ENCODE measurements around the gene NID1. TPM values are rescaled to one million over a fixed set of nuclear protein-coding genes. Genes with fewer than 3 reads are reported as not detected.
A peak's percentile ranks its signal among the peaks of the same experiment; 100 is the strongest.

NID1 gene, protein sequence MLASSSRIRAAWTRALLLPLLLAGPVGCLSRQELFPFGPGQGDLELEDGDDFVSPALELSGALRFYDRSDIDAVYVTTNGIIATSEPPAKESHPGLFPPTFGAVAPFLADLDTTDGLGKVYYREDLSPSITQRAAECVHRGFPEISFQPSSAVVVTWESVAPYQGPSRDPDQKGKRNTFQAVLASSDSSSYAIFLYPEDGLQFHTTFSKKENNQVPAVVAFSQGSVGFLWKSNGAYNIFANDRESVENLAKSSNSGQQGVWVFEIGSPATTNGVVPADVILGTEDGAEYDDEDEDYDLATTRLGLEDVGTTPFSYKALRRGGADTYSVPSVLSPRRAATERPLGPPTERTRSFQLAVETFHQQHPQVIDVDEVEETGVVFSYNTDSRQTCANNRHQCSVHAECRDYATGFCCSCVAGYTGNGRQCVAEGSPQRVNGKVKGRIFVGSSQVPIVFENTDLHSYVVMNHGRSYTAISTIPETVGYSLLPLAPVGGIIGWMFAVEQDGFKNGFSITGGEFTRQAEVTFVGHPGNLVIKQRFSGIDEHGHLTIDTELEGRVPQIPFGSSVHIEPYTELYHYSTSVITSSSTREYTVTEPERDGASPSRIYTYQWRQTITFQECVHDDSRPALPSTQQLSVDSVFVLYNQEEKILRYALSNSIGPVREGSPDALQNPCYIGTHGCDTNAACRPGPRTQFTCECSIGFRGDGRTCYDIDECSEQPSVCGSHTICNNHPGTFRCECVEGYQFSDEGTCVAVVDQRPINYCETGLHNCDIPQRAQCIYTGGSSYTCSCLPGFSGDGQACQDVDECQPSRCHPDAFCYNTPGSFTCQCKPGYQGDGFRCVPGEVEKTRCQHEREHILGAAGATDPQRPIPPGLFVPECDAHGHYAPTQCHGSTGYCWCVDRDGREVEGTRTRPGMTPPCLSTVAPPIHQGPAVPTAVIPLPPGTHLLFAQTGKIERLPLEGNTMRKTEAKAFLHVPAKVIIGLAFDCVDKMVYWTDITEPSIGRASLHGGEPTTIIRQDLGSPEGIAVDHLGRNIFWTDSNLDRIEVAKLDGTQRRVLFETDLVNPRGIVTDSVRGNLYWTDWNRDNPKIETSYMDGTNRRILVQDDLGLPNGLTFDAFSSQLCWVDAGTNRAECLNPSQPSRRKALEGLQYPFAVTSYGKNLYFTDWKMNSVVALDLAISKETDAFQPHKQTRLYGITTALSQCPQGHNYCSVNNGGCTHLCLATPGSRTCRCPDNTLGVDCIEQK
- total RNA-seq, result 10 to 100 TPM; 27.8 to 91.8 (median 69.4) TPM

- TF ChIP-seq CTCF (IDR thresholded peaks at IDR 0.05) (peak in 4 of 6 experiments; percentile 15 to 37 (median 28)), POLR2A (IDR thresholded peaks at IDR 0.05) (peak in 1 of 2 donors; percentile 60)
- Histone ChIP-seq H3K36me3 (no peaks in the 10 kb centered on the region), H3K27me3 (no peaks in the 10 kb centered on the region), H3K27ac (peak within 1 kb of the TSS; percentile 87 to 94 (median 91)), H3K4me3 (replicated peaks in 1 of 3) (peak within 1 kb of the TSS; percentile 31 to 86 (median 76)), H3K4me1 (peaks cover 10 to 11% of the 10 kb centered on the region in 2 donors), H3K9me3 (no peaks in the 10 kb centered on the region)
- intact Hi-C loops (cut with DNase I), result no loop called here
- 1% methylated on average over 17 of the region's 100 CpGs; no CpG with 5 or more reads in 1 of the 2 donors for WGBS, 2 donors
- DNase-seq, result peak; percentile 61 to 64
Observed at GRCh38 chr1:236064674-236065508, at the start of gene NID1. TSS of gene NID1 (minus strand) at chr1:236065090. CDS start at chr1:236065079, 11 bp downstream.

DNA sequence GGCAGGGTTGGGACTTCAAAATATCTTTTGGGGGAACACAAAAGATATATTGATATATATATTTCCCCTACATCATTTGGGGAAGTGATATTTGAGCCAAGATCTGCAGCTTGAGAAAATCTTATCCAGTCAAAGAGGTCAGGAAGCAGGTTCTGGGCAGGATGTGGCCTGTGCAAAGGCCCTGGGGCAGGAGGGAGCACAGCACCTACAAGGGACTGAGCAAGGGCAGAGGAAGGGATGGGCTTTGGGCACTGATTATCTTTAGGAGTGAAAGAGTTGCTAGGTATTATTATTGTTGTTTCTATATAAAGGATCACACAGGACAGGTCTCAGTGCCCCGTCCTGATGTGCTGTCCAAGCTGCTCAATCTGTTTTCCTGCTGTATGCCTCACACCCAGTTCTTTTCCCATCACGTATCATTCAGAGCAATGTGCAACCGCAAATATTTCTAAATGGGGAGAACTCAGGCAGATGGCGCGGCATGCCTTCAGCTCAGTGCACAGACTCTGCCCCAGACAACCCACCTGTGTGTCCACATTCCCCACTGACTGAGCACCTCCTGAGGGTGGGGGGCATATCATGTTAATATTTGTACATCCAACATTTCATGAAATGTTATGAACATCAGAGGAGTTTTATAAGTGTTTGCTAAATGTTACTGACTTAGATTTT lies 49.3 kb upstream of the NID1 start:
- TF ChIP-seq POLR2A (IDR thresholded peaks at IDR 0.05) (no peak), CTCF (IDR thresholded peaks at IDR 0.05) (no peak)
- H3K9me3 ChIP-seq, result no peaks in the 10 kb centered on the region
- DNase-seq, result no peak
- intact Hi-C loops (cut with DNase I), result no loop called here
- no peak overlapping the region for H3K27ac ChIP-seq
- H3K36me3 ChIP-seq, result no peaks in the 10 kb centered on the region
- no peak overlapping the region for H3K4me3 ChIP-seq (replicated peaks in 1 of 3)
- no peaks in the 10 kb centered on the region for H3K4me1 ChIP-seq
- no peaks in the 10 kb centered on the region for H3K27me3 ChIP-seq
- 98 to 99% methylated on average over 5 of the region's 5 CpGs for WGBS, 2 donors

GRCh38 chr1:236113324-236114032 lies 48.6 kb upstream of the NID1 start:
- H3K36me3 ChIP-seq, result no peaks in the 10 kb centered on the region
- H3K27ac ChIP-seq, result no peak overlapping the region
- no peak overlapping the region for H3K4me3 ChIP-seq (replicated peaks in 1 of 3)
- intact Hi-C loops (cut with DNase I), result no loop called here
- no peaks in the 10 kb centered on the region for H3K27me3 ChIP-seq
- H3K4me1 ChIP-seq, result no peaks in the 10 kb centered on the region
- H3K9me3 ChIP-seq, result no peaks in the 10 kb centered on the region
- no peak for TF ChIP-seq POLR2A (IDR thresholded peaks at IDR 0.05)
- no peak for TF ChIP-seq CTCF (IDR thresholded peaks at IDR 0.05)
- DNase-seq, result no peak
- WGBS, 2 donors, result 87 to 89% methylated on average over 15 of the region's 15 CpGs

- Histone ChIP-seq H3K27me3 (no peaks in the 10 kb centered on the region), H3K9me3 (no peaks in the 10 kb centered on the region), H3K4me1 (no peaks in the 10 kb centered on the region), H3K36me3 (no peaks in the 10 kb centered on the region), H3K4me3 (replicated peaks in 1 of 3) (no peak overlapping the region), H3K27ac (no peak overlapping the region)
- 91 to 92% methylated on average over 4 to 6 of the region's 6 CpGs for WGBS, 2 donors
- no peak for TF ChIP-seq CTCF (IDR thresholded peaks at IDR 0.05)
- no peak for TF ChIP-seq POLR2A (IDR thresholded peaks at IDR 0.05)
- DNase-seq, result no peak
- intact Hi-C loops (cut with DNase I), result no loop called here
Observed at GRCh38 chr1:236112332-236112627, 47.4 kb upstream of the NID1 start.

Measured in thyroid gland (tissue), 4 donors.